Liver (tissue), 3 donors: ENCODE results near the gene VPS13C.

Experiments used
- CTCF ChIP-seq: fragments of 150-350 bp; IDR thresholded peaks from 2 replicates; pipeline ENCODE4 v1.5.1; 2017; ENCODE audit warnings: improper control_type of control experiment, low read depth, low read length; ENCODE audit not compliant: missing input control
- JUND ChIP-seq, 2 donors: IDR thresholded peaks; 2 replicates each; pipeline ENCODE4 v1.6.1; 2016; ENCODE audit warnings: antibody characterized with exemption in 2 of 2
- ZBTB33 ChIP-seq: IDR thresholded peaks from 2 replicates; pipeline ENCODE4 v1.6.1; 2016; ENCODE audit warnings: antibody characterized with exemption
- donor health status: healthy.
- donor health status: healthy.

- TF ChIP-seq ZBTB33 (no peak), CTCF (no peak), JUND (IDR thresholded peaks at IDR 0.05) (no peak)
Measured at GRCh38 chr15:61892140-61892539, 168.1 kb downstream of the VPS13C start.
